Loucy (cell line): ENCODE measurements around the gene TXNL1.

Experiments used
- EZH2phosphoT487 ChIP-seq: fragments of 200-600 bp; IDR thresholded peaks from 2 replicates; pipeline ENCODE4 v1.6.1; 2018; ENCODE audit warnings: antibody characterized with exemption, mild to moderate bottlenecking, moderate library complexity, borderline replicate concordance
- TF ChIP-seq, protein P1 (sequence below): fragments of 200-600 bp; sonication (generic); conservative IDR thresholded peaks from 2 replicates; pipeline ENCODE4 v1.5.1; 2014; ENCODE audit warnings: mild to moderate bottlenecking, antibody characterized with exemption, low read length

DNA sequence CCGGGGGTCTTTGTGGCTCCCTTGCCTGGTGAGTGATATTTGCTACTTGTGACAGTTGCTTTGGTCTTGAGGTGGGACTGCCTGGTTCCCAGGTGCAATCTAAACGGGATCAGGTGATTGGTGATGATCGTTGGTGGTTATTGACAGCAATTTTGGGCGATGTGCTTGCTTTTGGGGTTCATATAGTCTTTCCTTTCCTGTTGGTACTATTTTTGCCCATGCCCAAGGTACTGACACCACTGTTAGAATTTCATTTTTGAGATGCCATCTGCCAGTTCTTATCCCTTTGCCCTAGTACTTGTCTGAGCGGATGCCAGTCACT, 13.3 kb upstream of the TXNL1 start:
- TF ChIP-seq, protein P1, sequence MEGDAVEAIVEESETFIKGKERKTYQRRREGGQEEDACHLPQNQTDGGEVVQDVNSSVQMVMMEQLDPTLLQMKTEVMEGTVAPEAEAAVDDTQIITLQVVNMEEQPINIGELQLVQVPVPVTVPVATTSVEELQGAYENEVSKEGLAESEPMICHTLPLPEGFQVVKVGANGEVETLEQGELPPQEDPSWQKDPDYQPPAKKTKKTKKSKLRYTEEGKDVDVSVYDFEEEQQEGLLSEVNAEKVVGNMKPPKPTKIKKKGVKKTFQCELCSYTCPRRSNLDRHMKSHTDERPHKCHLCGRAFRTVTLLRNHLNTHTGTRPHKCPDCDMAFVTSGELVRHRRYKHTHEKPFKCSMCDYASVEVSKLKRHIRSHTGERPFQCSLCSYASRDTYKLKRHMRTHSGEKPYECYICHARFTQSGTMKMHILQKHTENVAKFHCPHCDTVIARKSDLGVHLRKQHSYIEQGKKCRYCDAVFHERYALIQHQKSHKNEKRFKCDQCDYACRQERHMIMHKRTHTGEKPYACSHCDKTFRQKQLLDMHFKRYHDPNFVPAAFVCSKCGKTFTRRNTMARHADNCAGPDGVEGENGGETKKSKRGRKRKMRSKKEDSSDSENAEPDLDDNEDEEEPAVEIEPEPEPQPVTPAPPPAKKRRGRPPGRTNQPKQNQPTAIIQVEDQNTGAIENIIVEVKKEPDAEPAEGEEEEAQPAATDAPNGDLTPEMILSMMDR, result no peak
- no peak for TF ChIP-seq EZH2phosphoT487
